Ovary (tissue), 9 donors: ENCODE results near the gene ARHGAP45. TPM values are rescaled to one million over a fixed set of nuclear protein-coding genes. Genes with fewer than 3 reads are reported as not detected.
A peak's percentile ranks its signal among the peaks of the same experiment; 100 is the strongest.

Experiments used
- DNase-seq, 5 donors: peaks; one replicate each; pipeline ENCODE4 v3.0.0-alpha.2; 2019 to 2020
- H3K27ac ChIP-seq, 2 donors: fragments of 200-600 bp; one replicate each; pipeline versions ENCODE4 v1.5.1 to v1.8.0; 2019 to 2022
- H3K27me3 ChIP-seq: fragments of 200-600 bp; one replicate; pipeline ENCODE4 v1.8.0; 2022
- H3K36me3 ChIP-seq: fragments of 200-600 bp; sonication (generic); one replicate; pipeline ENCODE4 v1.5.1; 2019
- H3K4me1 ChIP-seq: one replicate; pipeline ENCODE4 v1.8.1; 2013; ENCODE audit warnings: mild to moderate bottlenecking, moderate library complexity; ENCODE audit not compliant: insufficient read depth
- H3K4me3 ChIP-seq: fragments of 200-600 bp; sonication (generic); one replicate; pipeline ENCODE4 v1.5.1; 2017
- H3K9me3 ChIP-seq, 2 donors: fragments of 200-600 bp in 1 of 2; sonication (generic) in 1 of 2; one replicate each; pipeline versions ENCODE4 v1.5.1 to v1.8.1; 2013 to 2019; ENCODE audit warnings: mild to moderate bottlenecking in 1 of 2, moderate library complexity in 1 of 2
- EP300 ChIP-seq: sonication (generic); formaldehyde crosslinking; IDR thresholded peaks from one replicate; pipeline ENCODE4 v1.6.1; 2017; ENCODE audit warnings: antibody characterized with exemption
- POLR2A ChIP-seq: fragments of 450-650 bp; IDR thresholded peaks from one replicate; pipeline ENCODE4 v1.6.1; 2017; ENCODE audit warnings: antibody characterized with exemption, mild to moderate bottlenecking, moderate library complexity
- WGBS, 3 donors: extraction: QIAGEN DNeasy Blood & Tissue Kit in 1 of 3; methylation state at CpG; one replicate each; pipeline versions ENCODE4 v1.1.5 to v1.1.7; 2013 to 2017; 5-methylcytosine and 5-hydroxymethylcytosine counted together
- intact Hi-C, 4 donors: fragments of 100-400 bp; cut with DNase I; formaldehyde crosslinking; loops; one replicate each; pipeline versions ENCODE4 v1.11.0 to v1.15.1; 2022 to 2023
- polyA plus RNA-seq, 2 donors: library from polyadenylated mRNA; stranded (reverse); fragments of 200-250 nt in 1 of 2; fragments of 350-450 nt in 1 of 2; fragmentation: Illumina TruSeq in 1 of 2; extraction: RNeasy Lipid Tissue Mini Kit (QIAGEN cat#74804) in 1 of 2; gene quantifications; one replicate each; pipeline ENCODE4 v1.2.3, GENCODE V29; 2013 to 2014
- total RNA-seq, 7 donors: library from RNA; depleted of rRNA in 2 of 7; stranded (reverse); fragments of >200 nt in 2 of 7; fragmentation: NEBNext Ultra II Directional in 3 of 7; extraction: Animal tissue kit (Norgen Biotek cat#: 25700) in 3 of 7; gene quantifications; one replicate each; pipeline versions ENCODE4 v1.1.0 to v1.2.4, GENCODE V29; 2016 to 2023
- TF ChIP-seq, protein P1 (sequence below), 3 donors: fragments of 450-650 bp in 2 of 3; fragments of 200-600 bp in 1 of 3; IDR thresholded peaks; one replicate each; pipeline versions ENCODE4 v1.5.1 to v1.8.0; 2016 to 2022; ENCODE audit warnings: antibody characterized with exemption in 3 of 3, mild to moderate bottlenecking in 1 of 3
- donor health status: DM: no; HTN: no; CAD: no; lungs with moderate emphysema.
- donor health status: DM: no; HTN: no; CAD: no.
- donor health status: Bipolar disorder and iron deficiency.
- donor health status: DM: yes; HTN: yes; CAD: no.
- donor health status: DM: no; HTN: no; CAD: no.
- donor health status: DM: yes; HTN: yes; CAD: no.

ARHGAP45 gene
- total and polyA plus RNA-seq, 9 donors = 1.0 to 10.6 (median 7.0) TPM

DNA sequence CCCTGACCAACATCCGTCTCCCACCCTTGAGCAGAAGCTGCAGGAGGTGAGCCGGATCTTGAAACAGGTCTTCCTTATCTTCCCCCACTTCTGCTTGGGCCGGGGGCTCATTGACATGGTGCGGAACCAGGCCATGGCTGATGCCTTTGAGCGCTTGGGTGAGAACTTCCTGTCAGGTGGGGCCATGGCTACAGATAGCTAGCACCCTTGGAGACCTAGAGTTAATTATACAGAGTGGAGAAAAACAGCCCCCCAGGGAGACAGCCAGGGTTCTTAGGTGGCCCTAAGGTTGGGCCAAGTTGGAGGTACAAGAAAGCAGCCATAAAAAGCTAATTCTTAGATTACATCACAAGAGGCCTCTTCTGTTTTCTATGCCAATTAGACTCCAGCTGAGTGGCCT is 8.9 kb upstream of the ARHGAP45 start:
- Histone ChIP-seq H3K9me3 (peaks cover 4 to 14% of the 10 kb centered on the region in 2 donors), H3K4me3 (no peak overlapping the region), H3K27me3 (no peaks in the 10 kb centered on the region), H3K36me3 (no peaks in the 10 kb centered on the region), H3K4me1 (no peaks in the 10 kb centered on the region), H3K27ac (no peak overlapping the region)
- DNase-seq = no peak
- intact Hi-C loops = no loop called here
- TF ChIP-seq POLR2A = no peak
- TF ChIP-seq, protein P1, sequence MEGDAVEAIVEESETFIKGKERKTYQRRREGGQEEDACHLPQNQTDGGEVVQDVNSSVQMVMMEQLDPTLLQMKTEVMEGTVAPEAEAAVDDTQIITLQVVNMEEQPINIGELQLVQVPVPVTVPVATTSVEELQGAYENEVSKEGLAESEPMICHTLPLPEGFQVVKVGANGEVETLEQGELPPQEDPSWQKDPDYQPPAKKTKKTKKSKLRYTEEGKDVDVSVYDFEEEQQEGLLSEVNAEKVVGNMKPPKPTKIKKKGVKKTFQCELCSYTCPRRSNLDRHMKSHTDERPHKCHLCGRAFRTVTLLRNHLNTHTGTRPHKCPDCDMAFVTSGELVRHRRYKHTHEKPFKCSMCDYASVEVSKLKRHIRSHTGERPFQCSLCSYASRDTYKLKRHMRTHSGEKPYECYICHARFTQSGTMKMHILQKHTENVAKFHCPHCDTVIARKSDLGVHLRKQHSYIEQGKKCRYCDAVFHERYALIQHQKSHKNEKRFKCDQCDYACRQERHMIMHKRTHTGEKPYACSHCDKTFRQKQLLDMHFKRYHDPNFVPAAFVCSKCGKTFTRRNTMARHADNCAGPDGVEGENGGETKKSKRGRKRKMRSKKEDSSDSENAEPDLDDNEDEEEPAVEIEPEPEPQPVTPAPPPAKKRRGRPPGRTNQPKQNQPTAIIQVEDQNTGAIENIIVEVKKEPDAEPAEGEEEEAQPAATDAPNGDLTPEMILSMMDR (IDR thresholded peaks at IDR 0.05) = no peak
- TF ChIP-seq EP300 = no peak
- 91 to 96% (median 92%) methylated on average over 5 of the region's 5 CpGs for WGBS, 3 donors

DNA sequence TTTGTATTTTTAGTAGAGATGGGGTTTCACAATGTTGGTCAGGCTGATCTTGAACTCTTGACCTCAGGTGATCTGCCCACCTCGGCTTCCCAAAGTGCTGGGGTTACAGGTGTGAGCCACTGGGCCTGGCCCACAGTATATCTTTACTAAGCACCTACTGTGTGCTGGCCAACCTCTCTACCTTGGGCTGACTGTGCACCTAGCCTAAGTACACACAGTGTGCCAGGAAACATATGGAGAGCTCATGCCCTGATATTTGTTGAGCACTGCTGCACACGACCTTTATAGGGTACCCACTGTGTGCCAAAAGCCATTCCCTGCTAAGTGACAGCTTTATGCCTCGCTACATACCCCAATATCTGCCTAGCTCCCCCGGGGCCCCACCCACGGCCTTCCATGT is 6.3 kb upstream of the ARHGAP45 start:
- Histone ChIP-seq H3K4me1 (no peaks in the 10 kb centered on the region), H3K9me3 (peaks cover 4 to 14% of the 10 kb centered on the region in 2 donors), H3K4me3 (no peak overlapping the region), H3K36me3 (no peaks in the 10 kb centered on the region), H3K27ac (no peak overlapping the region), H3K27me3 (no peaks in the 10 kb centered on the region)
- intact Hi-C loops = no loop called here
- DNase-seq = no peak
- no peak for TF ChIP-seq EP300
- TF ChIP-seq, protein P1 (IDR thresholded peaks at IDR 0.05) = no peak
- TF ChIP-seq POLR2A = no peak
- 64 to 78% (median 78%) methylated on average over 5 of the region's 5 CpGs for WGBS, 3 donors

DNA sequence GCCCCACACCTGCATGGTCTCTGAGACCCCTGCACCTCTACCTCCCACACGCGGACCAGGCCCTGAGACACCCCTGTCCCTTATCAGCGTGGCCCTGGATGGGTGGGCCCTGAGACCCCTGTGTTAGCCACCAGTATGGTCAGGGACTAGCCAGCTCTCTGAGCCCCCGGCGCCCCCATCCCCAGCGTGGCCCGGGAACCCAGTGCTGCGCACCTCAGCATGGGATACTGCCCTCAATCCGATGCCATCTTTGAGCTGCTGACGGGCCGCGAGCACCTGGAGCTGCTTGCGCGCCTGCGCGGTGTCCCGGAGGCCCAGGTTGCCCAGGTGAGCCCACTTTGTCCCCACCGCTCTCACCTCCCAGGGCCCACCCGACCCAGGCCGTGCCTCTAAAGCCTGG is 5.0 kb upstream of the ARHGAP45 start:
- peak in 1 of 5 donors; percentile 18 for DNase-seq
- intact Hi-C loops = no loop called here
- TF ChIP-seq POLR2A (no peak), EP300 (no peak)
- TF ChIP-seq, protein P1 (IDR thresholded peaks at IDR 0.05) = no peak
- no peaks in the 10 kb centered on the region for H3K36me3 ChIP-seq
- no peak overlapping the region for H3K27ac ChIP-seq
- no peak overlapping the region for H3K4me3 ChIP-seq
- H3K4me1 ChIP-seq = no peaks in the 10 kb centered on the region
- peaks cover 4 to 9% of the 10 kb centered on the region in 2 donors for H3K9me3 ChIP-seq
- 81 to 94% (median 81%) methylated on average over 18 to 20 of the region's 20 CpGs for WGBS, 3 donors
- H3K27me3 ChIP-seq = peaks cover 5% of the 10 kb centered on the region

DNA sequence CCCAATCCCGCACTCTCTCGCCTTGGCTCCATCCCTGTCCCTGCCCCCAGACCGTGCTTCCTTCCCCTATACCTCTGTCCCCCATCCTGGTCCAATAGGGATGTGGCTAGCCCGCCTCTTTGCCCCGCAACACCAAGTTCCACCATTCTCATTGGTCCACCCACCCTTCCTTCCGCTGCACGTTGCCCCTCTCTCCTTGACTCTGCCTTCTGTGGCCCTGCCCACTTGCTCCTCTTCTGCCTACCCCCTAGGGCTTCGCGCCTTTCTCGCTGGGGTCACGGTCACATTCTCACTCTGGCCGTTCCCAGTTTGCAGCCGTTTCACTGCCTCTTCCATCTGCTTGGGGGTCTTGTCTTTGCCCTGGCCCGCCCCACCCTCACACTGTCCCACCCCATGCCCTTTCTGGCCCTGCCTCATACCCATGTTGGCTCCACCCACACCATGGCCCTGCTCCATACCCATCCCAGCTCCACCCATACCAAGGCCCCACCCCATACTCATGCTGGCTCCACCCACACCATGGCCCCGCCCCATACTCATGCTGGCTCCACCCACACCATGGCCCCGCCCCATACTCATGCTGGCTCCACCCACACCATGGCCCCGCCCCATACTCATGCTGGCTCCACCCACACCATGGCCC is 4.5 kb upstream of the ARHGAP45 start:
- Histone ChIP-seq H3K9me3 (peaks cover 4 to 6% of the 10 kb centered on the region in 2 donors), H3K27ac (no peak overlapping the region), H3K4me3 (no peak overlapping the region), H3K4me1 (no peaks in the 10 kb centered on the region), H3K27me3 (peaks cover 10% of the 10 kb centered on the region), H3K36me3 (no peaks in the 10 kb centered on the region)
- WGBS, 3 donors = 72 to 88% (median 74%) methylated on average over 17 of the region's 17 CpGs
- TF ChIP-seq POLR2A (no peak), EP300 (no peak)
- TF ChIP-seq, protein P1 (IDR thresholded peaks at IDR 0.05) = no peak
- intact Hi-C loops = no loop called here
- DNase-seq = no peak
